HEK293 (cell line): ENCODE data around the gene PRKAG2.
A peak's percentile ranks its signal among the peaks of the same experiment; 100 is the strongest.

ENCODE experiments used
- HOXC10 ChIP-seq: sonication (generic); formaldehyde crosslinking; IDR thresholded peaks from 2 replicates; pipeline ENCODE4 v1.8.1; 2023; ENCODE audit warnings: mild to moderate bottlenecking, missing genetic modification reagents
- KLF7 ChIP-seq: fragments of 450-650 bp; formaldehyde crosslinking; IDR thresholded peaks from 2 replicates; pipeline ENCODE4 v1.5.1; 2016; ENCODE audit warnings: missing biosample characterization, missing genetic modification characterization, borderline replicate concordance
- MEIS1 ChIP-seq: sonication (generic); formaldehyde crosslinking; IDR thresholded peaks from 2 replicates; pipeline ENCODE4 v1.8.1; 2022; ENCODE audit warnings: missing genetic modification reagents, mild to moderate bottlenecking, borderline replicate concordance
- MZF1 ChIP-seq: fragments of 450-650 bp; formaldehyde crosslinking; IDR thresholded peaks from 2 replicates; pipeline ENCODE4 v1.5.1; 2017; ENCODE audit warnings: missing biosample characterization, missing genetic modification characterization, borderline replicate concordance
- RBAK ChIP-seq: fragments of 450-650 bp; formaldehyde crosslinking; IDR thresholded peaks from 2 replicates; pipeline ENCODE4 v1.5.1; 2016; ENCODE audit warnings: missing biosample characterization, missing genetic modification characterization
- SP7 ChIP-seq: fragments of 450-650 bp; formaldehyde crosslinking; IDR thresholded peaks from 2 replicates; pipeline ENCODE4 v1.5.1; 2016; ENCODE audit warnings: missing biosample characterization, missing genetic modification characterization
- YY1 ChIP-seq: fragments of 450-650 bp; formaldehyde crosslinking; IDR thresholded peaks from 2 replicates; pipeline ENCODE4 v1.5.1; 2018; ENCODE audit warnings: missing biosample characterization, missing genetic modification characterization
- ZBTB17 ChIP-seq: fragments of 450-650 bp; formaldehyde crosslinking; IDR thresholded peaks from 2 replicates; pipeline ENCODE4 v1.5.1; 2016; ENCODE audit warnings: missing biosample characterization, missing genetic modification characterization
- ZBTB21 ChIP-seq: fragments of 450-650 bp; formaldehyde crosslinking; IDR thresholded peaks from 2 replicates; pipeline ENCODE4 v1.5.1; 2017; ENCODE audit warnings: missing biosample characterization, missing genetic modification characterization
- ZNF121 ChIP-seq: fragments of 450-650 bp; formaldehyde crosslinking; IDR thresholded peaks from 2 replicates; pipeline ENCODE4 v1.5.1; 2016; ENCODE audit warnings: missing biosample characterization, missing genetic modification characterization
- ZNF146 ChIP-seq: fragments of 450-650 bp; formaldehyde crosslinking; IDR thresholded peaks from 2 replicates; pipeline ENCODE4 v1.5.1; 2016; ENCODE audit warnings: missing biosample characterization, missing genetic modification characterization
- ZNF16 ChIP-seq: fragments of 450-650 bp; formaldehyde crosslinking; IDR thresholded peaks from 2 replicates; pipeline ENCODE4 v1.5.1; 2016; ENCODE audit warnings: low read depth, missing biosample characterization, missing genetic modification characterization
- ZNF2 ChIP-seq: fragments of 450-650 bp; formaldehyde crosslinking; IDR thresholded peaks from 2 replicates; pipeline ENCODE4 v1.5.1; 2016; ENCODE audit warnings: missing biosample characterization, missing genetic modification characterization
- ZNF248 ChIP-seq: fragments of 450-650 bp; formaldehyde crosslinking; IDR thresholded peaks from 2 replicates; pipeline ENCODE4 v1.5.1; 2017; ENCODE audit warnings: missing biosample characterization, missing genetic modification characterization
- ZNF362 ChIP-seq: fragments of 450-650 bp; formaldehyde crosslinking; IDR thresholded peaks from 2 replicates; pipeline ENCODE4 v1.5.1; 2016; ENCODE audit warnings: missing biosample characterization, missing genetic modification characterization
- ZNF433 ChIP-seq: fragments of 450-650 bp; formaldehyde crosslinking; IDR thresholded peaks from 2 replicates; pipeline ENCODE4 v1.5.1; 2016; ENCODE audit warnings: missing biosample characterization, missing genetic modification characterization, low read depth
- ZNF529 ChIP-seq: fragments of 450-650 bp; formaldehyde crosslinking; IDR thresholded peaks from 2 replicates; pipeline ENCODE4 v1.5.1; 2017; ENCODE audit warnings: missing genetic modification characterization, missing biosample characterization; ENCODE audit not compliant: insufficient replicate concordance
- ZNF549 ChIP-seq: fragments of 450-650 bp; IDR thresholded peaks from 2 replicates; pipeline ENCODE4 v1.5.1; 2018; ENCODE audit warnings: missing biosample characterization, missing genetic modification characterization, mild to moderate bottlenecking, inconsistent platforms, moderate library complexity
- ZNF561 ChIP-seq: fragments of 450-650 bp; IDR thresholded peaks from 2 replicates; pipeline ENCODE4 v1.5.1; 2018; ENCODE audit warnings: missing biosample characterization, missing genetic modification characterization, borderline replicate concordance
- ZNF580 ChIP-seq: fragments of 450-650 bp; formaldehyde crosslinking; IDR thresholded peaks from 2 replicates; pipeline ENCODE4 v1.5.1; 2016; ENCODE audit warnings: missing biosample characterization, missing genetic modification characterization
- ZNF677 ChIP-seq: fragments of 450-650 bp; IDR thresholded peaks from 2 replicates; pipeline ENCODE4 v1.5.0; 2018; ENCODE audit warnings: missing biosample characterization, mild to moderate bottlenecking, missing genetic modification characterization, moderate library complexity
- ZNF707 ChIP-seq: fragments of 450-650 bp; formaldehyde crosslinking; IDR thresholded peaks from 2 replicates; pipeline ENCODE4 v1.5.1; 2016; ENCODE audit warnings: missing biosample characterization, missing genetic modification characterization
- ZNF791 ChIP-seq: fragments of 450-650 bp; formaldehyde crosslinking; IDR thresholded peaks from 2 replicates; pipeline ENCODE4 v1.5.1; 2016; ENCODE audit warnings: missing biosample characterization, missing genetic modification characterization
- ZSCAN18 ChIP-seq: fragments of 450-650 bp; formaldehyde crosslinking; IDR thresholded peaks from 2 replicates; pipeline ENCODE4 v1.5.1; 2016; ENCODE audit warnings: missing biosample characterization, missing genetic modification characterization
- TF ChIP-seq, protein P1 (sequence below): fragments of 450-650 bp; formaldehyde crosslinking; IDR thresholded peaks from 2 replicates; pipeline ENCODE4 v1.5.1; 2017; ENCODE audit warnings: missing biosample characterization, missing genetic modification characterization
- TF ChIP-seq, protein P2 (sequence below): fragments of 450-650 bp; formaldehyde crosslinking; IDR thresholded peaks from 2 replicates; pipeline ENCODE4 v1.5.1; 2017; ENCODE audit warnings: missing biosample characterization, missing genetic modification characterization
- TF ChIP-seq, protein P3 (sequence below): fragments of 450-650 bp; formaldehyde crosslinking; conservative IDR thresholded peaks from 2 replicates; pipeline ENCODE4 v1.5.1; 2016; ENCODE audit warnings: low read depth, missing biosample characterization, missing genetic modification characterization
- TF ChIP-seq, protein P4 (sequence below): fragments of 450-650 bp; formaldehyde crosslinking; IDR thresholded peaks from 2 replicates; pipeline ENCODE4 v1.5.1; 2016; ENCODE audit warnings: missing biosample characterization, missing genetic modification characterization

Gene PRKAG2

GRCh38 chr7:151754142-151754590 lies 122.7 kb downstream of the PRKAG2 start (continued):
- peak; percentile 85 for TF ChIP-seq SP7 (tag by site-specific recombination)
- no peak for TF ChIP-seq ZSCAN18
- no peak for TF ChIP-seq ZNF529 (tag by site-specific recombination)
- TF ChIP-seq ZNF433 (tag by site-specific recombination) = no peak
- TF ChIP-seq, protein P1, sequence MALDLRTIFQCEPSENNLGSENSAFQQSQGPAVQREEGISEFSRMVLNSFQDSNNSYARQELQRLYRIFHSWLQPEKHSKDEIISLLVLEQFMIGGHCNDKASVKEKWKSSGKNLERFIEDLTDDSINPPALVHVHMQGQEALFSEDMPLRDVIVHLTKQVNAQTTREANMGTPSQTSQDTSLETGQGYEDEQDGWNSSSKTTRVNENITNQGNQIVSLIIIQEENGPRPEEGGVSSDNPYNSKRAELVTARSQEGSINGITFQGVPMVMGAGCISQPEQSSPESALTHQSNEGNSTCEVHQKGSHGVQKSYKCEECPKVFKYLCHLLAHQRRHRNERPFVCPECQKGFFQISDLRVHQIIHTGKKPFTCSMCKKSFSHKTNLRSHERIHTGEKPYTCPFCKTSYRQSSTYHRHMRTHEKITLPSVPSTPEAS (tag by site-specific recombination) = 0 out of 2 replicates have a peak, but pooled peaks have one; percentile 52
- TF ChIP-seq ZNF146 (tag by site-specific recombination) = no peak
- no peak for TF ChIP-seq KLF7 (tag by site-specific recombination)
- TF ChIP-seq ZNF248 = no peak
- TF ChIP-seq, protein P2, sequence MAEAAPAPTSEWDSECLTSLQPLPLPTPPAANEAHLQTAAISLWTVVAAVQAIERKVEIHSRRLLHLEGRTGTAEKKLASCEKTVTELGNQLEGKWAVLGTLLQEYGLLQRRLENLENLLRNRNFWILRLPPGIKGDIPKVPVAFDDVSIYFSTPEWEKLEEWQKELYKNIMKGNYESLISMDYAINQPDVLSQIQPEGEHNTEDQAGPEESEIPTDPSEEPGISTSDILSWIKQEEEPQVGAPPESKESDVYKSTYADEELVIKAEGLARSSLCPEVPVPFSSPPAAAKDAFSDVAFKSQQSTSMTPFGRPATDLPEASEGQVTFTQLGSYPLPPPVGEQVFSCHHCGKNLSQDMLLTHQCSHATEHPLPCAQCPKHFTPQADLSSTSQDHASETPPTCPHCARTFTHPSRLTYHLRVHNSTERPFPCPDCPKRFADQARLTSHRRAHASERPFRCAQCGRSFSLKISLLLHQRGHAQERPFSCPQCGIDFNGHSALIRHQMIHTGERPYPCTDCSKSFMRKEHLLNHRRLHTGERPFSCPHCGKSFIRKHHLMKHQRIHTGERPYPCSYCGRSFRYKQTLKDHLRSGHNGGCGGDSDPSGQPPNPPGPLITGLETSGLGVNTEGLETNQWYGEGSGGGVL (tag by site-specific recombination) = no peak
- peak; percentile 64; the same call in 1 of the 2 replicates for TF ChIP-seq ZNF2 (tag by site-specific recombination)
- TF ChIP-seq ZNF561 (tag by site-specific recombination) = no peak
- TF ChIP-seq ZNF121 (tag by site-specific recombination) = no peak
- TF ChIP-seq ZNF707 (tag by site-specific recombination) = no peak
- TF ChIP-seq ZNF549 (tag by site-specific recombination) = no peak
- TF ChIP-seq ZBTB17 (tag by site-specific recombination) = peak; percentile 93
- TF ChIP-seq ZNF16 (tag by site-specific recombination) = no peak
- no peak for TF ChIP-seq ZNF580
- no peak for TF ChIP-seq YY1 (tag by site-specific recombination)
- TF ChIP-seq ZBTB21 (tag by site-specific recombination) = peak; percentile 60
- TF ChIP-seq, protein P3, sequence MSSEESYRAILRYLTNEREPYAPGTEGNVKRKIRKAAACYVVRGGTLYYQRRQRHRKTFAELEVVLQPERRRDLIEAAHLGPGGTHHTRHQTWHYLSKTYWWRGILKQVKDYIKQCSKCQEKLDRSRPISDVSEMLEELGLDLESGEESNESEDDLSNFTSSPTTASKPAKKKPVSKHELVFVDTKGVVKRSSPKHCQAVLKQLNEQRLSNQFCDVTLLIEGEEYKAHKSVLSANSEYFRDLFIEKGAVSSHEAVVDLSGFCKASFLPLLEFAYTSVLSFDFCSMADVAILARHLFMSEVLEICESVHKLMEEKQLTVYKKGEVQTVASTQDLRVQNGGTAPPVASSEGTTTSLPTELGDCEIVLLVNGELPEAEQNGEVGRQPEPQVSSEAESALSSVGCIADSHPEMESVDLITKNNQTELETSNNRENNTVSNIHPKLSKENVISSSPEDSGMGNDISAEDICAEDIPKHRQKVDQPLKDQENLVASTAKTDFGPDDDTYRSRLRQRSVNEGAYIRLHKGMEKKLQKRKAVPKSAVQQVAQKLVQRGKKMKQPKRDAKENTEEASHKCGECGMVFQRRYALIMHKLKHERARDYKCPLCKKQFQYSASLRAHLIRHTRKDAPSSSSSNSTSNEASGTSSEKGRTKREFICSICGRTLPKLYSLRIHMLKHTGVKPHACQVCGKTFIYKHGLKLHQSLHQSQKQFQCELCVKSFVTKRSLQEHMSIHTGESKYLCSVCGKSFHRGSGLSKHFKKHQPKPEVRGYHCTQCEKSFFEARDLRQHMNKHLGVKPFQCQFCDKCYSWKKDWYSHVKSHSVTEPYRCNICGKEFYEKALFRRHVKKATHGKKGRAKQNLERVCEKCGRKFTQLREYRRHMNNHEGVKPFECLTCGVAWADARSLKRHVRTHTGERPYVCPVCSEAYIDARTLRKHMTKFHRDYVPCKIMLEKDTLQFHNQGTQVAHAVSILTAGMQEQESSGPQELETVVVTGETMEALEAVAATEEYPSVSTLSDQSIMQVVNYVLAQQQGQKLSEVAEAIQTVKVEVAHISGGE (tag by site-specific recombination) = no peak
- TF ChIP-seq ZNF791 (tag by site-specific recombination) = no peak
- no peak for TF ChIP-seq ZNF677
- TF ChIP-seq MZF1 (tag by site-specific recombination) = no peak
- no peak for TF ChIP-seq HOXC10 (CRISPR knock-in tag)
- TF ChIP-seq RBAK = no peak
- no peak for TF ChIP-seq MEIS1 (CRISPR knock-in tag)
- no peak for TF ChIP-seq ZNF362
- TF ChIP-seq, protein P4, sequence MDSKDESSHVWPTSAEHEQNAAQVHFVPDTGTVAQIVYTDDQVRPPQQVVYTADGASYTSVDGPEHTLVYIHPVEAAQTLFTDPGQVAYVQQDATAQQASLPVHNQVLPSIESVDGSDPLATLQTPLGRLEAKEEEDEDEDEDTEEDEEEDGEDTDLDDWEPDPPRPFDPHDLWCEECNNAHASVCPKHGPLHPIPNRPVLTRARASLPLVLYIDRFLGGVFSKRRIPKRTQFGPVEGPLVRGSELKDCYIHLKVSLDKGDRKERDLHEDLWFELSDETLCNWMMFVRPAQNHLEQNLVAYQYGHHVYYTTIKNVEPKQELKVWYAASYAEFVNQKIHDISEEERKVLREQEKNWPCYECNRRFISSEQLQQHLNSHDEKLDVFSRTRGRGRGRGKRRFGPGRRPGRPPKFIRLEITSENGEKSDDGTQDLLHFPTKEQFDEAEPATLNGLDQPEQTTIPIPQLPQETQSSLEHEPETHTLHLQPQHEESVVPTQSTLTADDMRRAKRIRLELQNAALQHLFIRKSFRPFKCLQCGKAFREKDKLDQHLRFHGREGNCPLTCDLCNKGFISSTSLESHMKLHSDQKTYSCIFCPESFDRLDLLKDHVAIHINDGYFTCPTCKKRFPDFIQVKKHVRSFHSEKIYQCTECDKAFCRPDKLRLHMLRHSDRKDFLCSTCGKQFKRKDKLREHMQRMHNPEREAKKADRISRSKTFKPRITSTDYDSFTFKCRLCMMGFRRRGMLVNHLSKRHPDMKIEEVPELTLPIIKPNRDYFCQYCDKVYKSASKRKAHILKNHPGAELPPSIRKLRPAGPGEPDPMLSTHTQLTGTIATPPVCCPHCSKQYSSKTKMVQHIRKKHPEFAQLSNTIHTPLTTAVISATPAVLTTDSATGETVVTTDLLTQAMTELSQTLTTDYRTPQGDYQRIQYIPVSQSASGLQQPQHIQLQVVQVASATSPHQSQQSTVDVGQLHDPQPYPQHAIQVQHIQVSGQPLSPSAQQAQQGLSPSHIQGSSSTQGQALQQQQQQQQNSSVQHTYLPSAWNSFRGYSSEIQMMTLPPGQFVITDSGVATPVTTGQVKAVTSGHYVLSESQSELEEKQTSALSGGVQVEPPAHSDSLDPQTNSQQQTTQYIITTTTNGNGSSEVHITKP (tag by site-specific recombination) = peak; percentile 62
